Forelimb muscle (tissue), 1 donor: ENCODE results near the gene KRT82. TPM values are rescaled to one million over a fixed set of nuclear protein-coding genes. Genes with fewer than 3 reads are reported as not detected.
"Not testable (repeated sequence)": the region's sequence is repeated elsewhere in the genome, so short reads cannot be mapped to it uniquely, and the experiment has no call there.

Experiments used
- DNase-seq: peaks from one replicate; pipeline ENCODE4 v3.0.0-alpha.2; 2013; ENCODE audit warnings: low read depth
- polyA plus RNA-seq: library from polyadenylated mRNA; unstranded; fragments of 120-200 nt; gene quantifications from one replicate; pipeline ENCODE4 v1.2.1, GENCODE V29; 2013; ENCODE audit not compliant: insufficient read length

The KRT82 gene
- polyA plus RNA-seq, 1 donor, result not detected

GRCh38 chr12:52361553-52361952, 44.6 kb downstream of the KRT82 start:
- no peak for DNase-seq

DNA sequence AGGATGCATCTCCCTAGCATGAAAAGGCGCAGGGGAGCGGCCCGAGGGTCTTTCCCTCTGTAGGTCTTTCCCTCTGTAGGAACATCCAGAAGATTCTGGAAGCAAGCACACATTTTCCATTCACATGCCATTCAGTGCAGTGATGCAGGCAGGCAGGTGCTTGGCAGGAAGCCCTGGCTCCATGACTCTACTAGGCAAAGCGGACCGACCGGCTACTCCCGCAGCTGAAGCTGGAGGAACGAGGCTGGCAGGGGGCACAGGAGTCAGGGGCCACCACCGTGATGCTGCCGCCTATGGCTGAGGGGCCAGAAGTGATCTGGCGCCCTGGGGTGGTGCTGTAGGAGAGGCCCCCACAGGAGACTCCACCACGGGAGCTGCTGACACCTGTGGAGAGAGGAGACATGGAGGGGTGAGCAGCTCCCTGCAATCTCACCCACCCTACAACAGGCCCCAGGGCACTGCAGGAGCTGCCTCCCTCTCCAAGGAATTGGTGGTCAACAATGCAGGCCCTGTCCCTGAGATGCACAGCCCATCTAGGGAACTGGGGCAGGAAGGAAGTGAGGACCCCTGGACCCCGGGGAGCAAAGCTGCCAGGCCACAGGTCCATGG, 45.4 kb downstream of the KRT82 start:
- no peak for DNase-seq

- DNase-seq, result no peak
These were observed 46.0 kb downstream of the KRT82 start for GRCh38 chr12:52360106-52360662.

DNA sequence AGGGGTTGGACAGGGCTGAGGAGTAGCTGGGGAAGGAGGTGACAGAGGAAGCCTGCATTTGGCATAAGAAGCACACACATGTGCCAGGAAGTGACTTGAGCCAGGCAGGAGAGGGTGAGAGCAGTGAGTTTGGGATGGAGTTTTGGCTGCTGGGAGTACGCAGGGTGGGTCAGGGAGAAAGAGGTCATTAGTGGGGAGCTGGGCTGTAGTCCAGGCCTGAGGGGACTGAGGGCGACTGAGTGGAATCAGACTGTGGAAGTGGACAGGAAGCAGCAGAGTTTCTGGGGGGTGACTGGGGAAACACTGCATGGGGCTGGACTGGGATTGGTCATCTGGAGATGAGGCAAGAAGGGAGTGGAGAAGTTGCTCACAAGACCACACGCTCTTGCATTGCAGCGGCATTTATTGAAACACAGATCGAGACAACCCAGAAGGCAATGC, 46.5 kb downstream of the KRT82 start:
- no peak for DNase-seq

GRCh38 chr12:52358575-52359350, 47.4 kb downstream of the KRT82 start:
- DNase-seq, result no peak

GRCh38 chr12:52356762-52357580, 49.2 kb downstream of the KRT82 start:
- no peak for DNase-seq

DNA sequence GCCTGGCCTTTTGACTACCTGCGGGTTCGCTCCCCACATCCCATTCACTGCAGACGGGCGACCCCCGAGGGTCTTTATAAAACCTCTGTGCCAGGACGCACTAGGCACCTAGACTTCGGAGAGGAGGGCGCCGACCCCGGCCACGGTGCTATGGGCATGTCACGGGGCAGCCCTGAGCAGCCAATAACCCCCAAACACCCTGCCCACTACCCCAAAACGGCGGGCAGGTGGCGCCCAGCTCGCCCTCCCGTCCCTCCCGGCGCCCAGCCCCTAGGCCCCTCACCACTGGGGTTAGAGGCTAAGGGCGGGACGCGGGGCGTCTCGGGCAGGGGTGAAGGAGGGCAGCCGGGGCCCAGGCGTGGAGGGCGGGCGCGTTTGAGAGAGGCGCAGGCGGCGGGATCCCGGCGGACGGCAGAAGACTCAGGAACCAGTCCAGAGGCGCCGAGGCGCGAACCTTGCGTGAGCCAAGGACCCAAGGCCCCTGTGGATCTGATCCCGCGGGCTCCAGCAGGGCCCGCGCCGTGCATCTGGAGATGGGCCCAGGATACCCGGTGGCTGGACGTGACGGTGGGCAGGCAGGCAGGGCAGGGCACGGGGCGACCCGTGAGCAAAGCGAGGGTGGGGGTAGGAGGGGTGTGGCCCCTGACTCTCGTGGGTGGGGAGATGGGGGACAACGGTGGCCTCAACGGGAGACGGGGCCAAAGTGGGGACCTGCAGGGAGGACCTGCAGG, 49.9 kb downstream of the KRT82 start:
- no peak for DNase-seq

DNA sequence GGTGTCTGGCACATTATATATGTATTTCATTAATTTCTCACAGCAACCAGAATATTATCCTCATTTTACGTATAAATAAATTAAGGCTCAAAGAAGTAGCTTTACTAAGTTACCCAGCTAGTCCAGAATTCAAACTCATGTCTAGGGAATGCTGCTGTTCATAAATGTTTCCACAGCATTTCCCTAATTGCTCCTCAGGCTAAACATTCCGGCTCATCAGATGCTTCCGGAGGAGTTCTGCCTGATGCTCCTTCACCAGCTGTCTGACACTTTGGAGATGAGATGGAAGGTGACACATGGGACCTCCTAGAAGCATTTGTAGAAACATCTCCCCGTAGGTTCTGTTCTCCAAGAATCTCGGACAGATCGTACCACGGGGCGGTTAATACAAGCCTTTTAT, 51.0 kb downstream of the KRT82 start:
- DNase-seq, result no peak

DNA sequence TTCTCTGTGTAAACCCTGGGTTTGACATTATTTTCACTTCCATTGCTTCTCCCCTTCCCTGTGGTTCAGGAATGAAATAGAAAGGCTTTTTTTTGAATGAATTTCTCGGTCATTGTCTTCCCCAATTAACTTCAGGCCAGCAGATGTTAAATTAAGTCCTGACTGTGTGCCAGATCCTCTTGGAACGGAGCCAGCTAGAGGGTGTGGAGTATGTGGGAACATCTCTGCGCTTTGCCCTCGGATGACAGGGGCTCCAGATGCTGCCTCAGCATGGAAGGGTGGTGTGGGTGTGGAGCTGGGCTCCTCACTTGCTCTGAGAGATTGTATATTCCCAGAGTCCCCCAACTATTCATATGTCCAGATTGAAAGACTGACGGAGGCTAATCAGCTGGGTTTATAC, 51.9 kb downstream of the KRT82 start:
- DNase-seq, result no peak

DNA sequence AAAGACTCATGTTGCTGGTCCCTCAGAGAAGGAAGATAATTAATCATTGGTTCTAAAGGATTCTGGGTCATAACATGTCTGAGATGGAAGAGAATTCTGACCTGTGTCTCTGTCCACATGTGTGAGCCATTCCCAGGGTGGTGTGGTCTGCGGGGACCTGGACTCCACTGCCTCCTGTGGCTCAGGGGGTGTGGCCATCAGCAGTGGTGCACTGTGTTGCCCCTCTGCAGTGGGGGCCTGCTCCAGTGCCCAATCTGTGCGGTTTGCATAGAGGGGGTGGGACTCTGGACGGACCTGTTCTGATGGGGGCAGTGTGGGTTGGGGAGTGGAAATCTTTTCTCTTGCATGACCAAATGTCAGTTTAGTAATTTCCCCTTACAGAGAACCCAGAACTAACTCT, 52.4 kb downstream of the KRT82 start:
- DNase-seq, result no peak

DNA sequence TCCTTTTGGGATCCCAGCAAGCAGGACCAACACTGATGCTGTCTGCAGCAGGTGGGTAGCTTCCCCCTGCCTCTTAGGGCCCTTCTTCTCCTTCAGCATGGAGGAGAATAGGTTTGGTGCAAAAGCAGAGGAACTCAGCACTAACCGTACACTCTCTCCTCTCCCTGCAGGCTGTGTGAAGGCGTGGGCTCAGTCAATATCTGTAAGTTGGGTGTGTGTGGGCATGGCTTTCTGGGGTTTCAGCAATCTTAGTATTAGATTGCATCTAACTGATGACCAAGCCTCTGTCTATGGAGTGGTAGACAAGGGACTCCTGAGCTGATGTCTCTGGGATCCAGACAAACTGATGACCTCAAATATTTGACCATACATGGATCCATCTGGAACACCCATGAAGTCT, 53.2 kb downstream of the KRT82 start:
- no peak for DNase-seq

GRCh38 chr12:52351196-52352059, 54.7 kb downstream of the KRT82 start:
- no peak for DNase-seq

DNA sequence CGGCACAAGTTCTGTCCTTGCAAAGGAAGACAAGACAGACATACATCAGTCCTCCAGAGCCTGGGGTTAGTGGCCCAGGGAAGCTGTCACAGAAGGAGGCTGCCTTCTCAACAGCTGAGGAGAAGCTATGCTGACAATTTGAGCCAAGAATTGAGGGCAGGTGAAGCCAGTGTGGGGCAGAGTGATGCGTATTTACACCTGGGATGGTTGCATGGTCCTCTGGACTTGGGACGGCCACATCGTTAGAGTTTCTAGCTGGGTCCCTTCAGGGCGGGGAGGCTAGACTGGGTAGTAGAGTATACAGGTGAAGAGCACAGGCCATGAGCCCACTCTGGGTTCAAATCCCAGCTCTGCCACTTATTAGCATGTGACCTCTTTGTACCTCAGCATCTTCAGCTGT, 55.3 kb downstream of the KRT82 start:
- DNase-seq, result no peak

DNA sequence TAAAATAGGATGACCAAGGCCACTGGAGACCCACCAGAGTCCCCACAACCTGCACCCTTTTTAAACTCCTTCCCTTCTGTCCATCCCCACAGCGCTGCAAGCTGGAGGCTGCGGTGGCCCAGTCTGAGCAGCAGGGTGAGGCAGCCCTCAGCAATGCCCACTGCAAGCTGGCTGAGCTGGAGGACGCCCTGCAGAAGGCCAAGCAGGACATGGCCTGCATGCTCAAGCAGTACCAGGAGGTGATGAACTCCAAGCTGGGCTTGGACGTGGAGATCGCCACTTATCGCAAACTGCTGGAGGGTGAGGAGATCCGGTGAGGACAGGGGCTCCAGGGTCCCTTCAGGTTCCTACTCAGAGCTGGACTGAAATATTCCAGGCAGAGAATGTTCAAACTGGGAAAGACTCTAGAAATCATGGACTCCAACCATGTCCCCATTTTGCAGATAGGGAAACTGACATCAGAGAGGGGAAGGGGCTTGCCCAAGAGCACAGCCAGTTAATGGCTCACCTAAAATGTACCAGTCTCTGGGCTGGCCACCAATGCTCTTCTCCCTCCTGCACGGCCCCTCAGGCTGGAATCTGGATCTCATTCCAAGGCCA, 56.0 kb downstream of the KRT82 start:
- no peak for DNase-seq

GRCh38 chr12:52349196-52349595, 56.9 kb downstream of the KRT82 start:
- DNase-seq, result no peak

GRCh38 chr12:52347551-52348510, 58.3 kb downstream of the KRT82 start:
- DNase-seq, result no peak

GRCh38 chr12:52347016-52347415, 59.1 kb downstream of the KRT82 start:
- DNase-seq, result no peak

- no peak for DNase-seq
These were observed 59.5 kb downstream of the KRT82 start for GRCh38 chr12:52346593-52346992.

DNA sequence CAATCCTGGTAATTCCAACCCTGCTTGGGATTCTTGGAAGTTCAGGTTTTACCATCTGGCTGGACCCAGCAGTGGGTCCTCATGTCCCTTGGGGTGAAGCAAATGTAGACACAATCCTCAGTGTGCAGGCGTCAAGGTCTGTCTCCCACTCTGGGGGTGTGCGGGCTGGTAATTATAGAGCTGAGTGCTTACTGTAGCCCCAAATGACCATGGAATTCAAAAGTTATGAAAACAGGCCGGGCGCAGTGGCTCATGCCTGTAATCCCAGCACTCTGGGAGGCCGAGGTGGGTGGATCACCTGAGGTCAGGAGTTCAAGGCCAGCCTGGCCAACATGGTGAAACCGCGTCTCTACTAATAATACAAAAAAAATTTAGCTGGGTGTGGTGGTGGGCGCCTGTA, 61.1 kb downstream of the KRT82 start:
- DNase-seq, result not testable (repeated sequence)
